HCT116 (cell line): ENCODE measurements around the gene TKFC. TPM values are rescaled to one million over a fixed set of nuclear protein-coding genes. Genes with fewer than 3 reads are reported as not detected.

ENCODE experiments used
- ATAC-seq: fragments of 200-7000 bp; cut with Tn5 transposase; 2 replicates; pipeline ENCODE4 v1.9.1; 2020; ENCODE audit warnings: mild to moderate bottlenecking, moderate library complexity
- BruUV-seq: library from RNA; stranded (reverse); fragments of 400-500 nt; replicated peaks from 2 replicates; lab custom pipeline; 2021; lab: Mats Ljungman, UMichigan
- CTCF ChIA-PET: fragments of 300-600 bp; sonication (Branson Sonifier 250); formaldehyde crosslinking; loops from one replicate; lab custom pipeline; 2021; ENCODE audit warnings: antibody characterized with exemption; lab: Charles Lee
- POLR2A ChIA-PET: fragments of 300-600, 350-600 bp; sonication (Branson Sonifier 250); formaldehyde crosslinking; loops from one replicate; lab custom pipeline; 2021; ENCODE audit warnings: antibody characterized with exemption; lab: Charles Lee
- RAD21 ChIA-PET, 2 experiments: fragments of 300-600 bp; sonication (Branson Sonifier 250); formaldehyde crosslinking; loops; one replicate each; lab custom pipeline; 2023; ENCODE audit warnings: low total read pairs in 2 of 2; ENCODE audit not compliant: uncharacterized antibody in 2 of 2, unreplicated experiment in 2 of 2, low non-redundant PET in 1 of 2; lab: Charles Lee
- DNase-seq: peaks from one replicate; pipeline ENCODE4 v3.0.0-alpha.2; 2010; ENCODE audit warnings: low read depth, low spot score
- H2AFZ ChIP-seq: fragments of 200-600 bp; shearing (Covaris generic), sonication (generic); 2 replicates; pipeline ENCODE4 v1.6.1; 2017; ENCODE audit warnings: low read depth, mixed run types, mixed read lengths, antibody characterized with exemption, low read length; ENCODE audit not compliant: poor library complexity, severe bottlenecking
- H3K27ac ChIP-seq: 2 replicates; pipeline ENCODE4 v1.5.1; 2012; ENCODE audit warnings: low read depth, low read length
- H3K27me3 ChIP-seq: fragments of 200-600 bp; sonication (generic); 2 replicates; pipeline ENCODE4 v1.6.1; 2016; ENCODE audit warnings: mixed run types, low read length, mixed read lengths; ENCODE audit not compliant: insufficient read depth
- H3K36me3 ChIP-seq, 2 experiments: fragments of 200-500 bp in 1 of 2; fragments of 200-600 bp in 1 of 2; sonication (Bioruptor generic) in 1 of 2; sonication (generic) in 1 of 2; 2 replicates each; pipeline versions ENCODE4 v1.5.1 to v1.6.1; 2014 to 2016; ENCODE audit warnings: low read length in 2 of 2, inconsistent platforms in 1 of 2, mixed read lengths in 1 of 2, mixed run types in 1 of 2; ENCODE audit not compliant: insufficient read depth in 2 of 2, control insufficient read depth in 1 of 2
- H3K4me1 ChIP-seq, 2 experiments: fragments of 200-600 bp in 1 of 2; sonication (generic) in 1 of 2; 2 replicates each; pipeline versions ENCODE4 v1.5.1 to v1.6.1; 2012 to 2017; ENCODE audit warnings: low read length in 2 of 2, inconsistent platforms in 1 of 2, mild to moderate bottlenecking in 1 of 2, mixed read lengths in 1 of 2, mixed run types in 1 of 2, moderate library complexity in 1 of 2; ENCODE audit not compliant: insufficient read depth in 2 of 2, control insufficient read depth in 1 of 2
- H3K4me2 ChIP-seq: fragments of 200-600 bp; sonication (generic); 2 replicates; pipeline ENCODE4 v1.6.1; 2017; ENCODE audit warnings: mixed run types, low read length, mixed read lengths
- H3K4me3 ChIP-seq, 2 experiments: fragments of 200-600 bp in 1 of 2; sonication (generic) in 1 of 2; replicated peaks in 1 of 2; 2 replicates each; pipeline ENCODE4 v1.5.1; 2011 to 2016; ENCODE audit warnings: low read length in 2 of 2, control low read depth in 1 of 2, low read depth in 1 of 2, mild to moderate bottlenecking in 1 of 2, mixed read lengths in 1 of 2, mixed run types in 1 of 2
- H3K79me2 ChIP-seq: fragments of 200-600 bp; sonication (generic); 2 replicates; pipeline ENCODE4 v1.6.1; 2017; ENCODE audit warnings: mild to moderate bottlenecking, mixed run types, low read length, moderate library complexity, mixed read lengths; ENCODE audit not compliant: insufficient read depth
- H3K9ac ChIP-seq: fragments of 200-600 bp; sonication (generic); 2 replicates; pipeline ENCODE4 v1.6.1; 2016; ENCODE audit warnings: low read length, mixed read lengths
- H3K9me2 ChIP-seq: fragments of 200-600 bp; sonication (generic), shearing (Covaris generic); 2 replicates; pipeline ENCODE4 v1.6.1; 2017; ENCODE audit warnings: mixed run types, mild to moderate bottlenecking, moderate library complexity; ENCODE audit not compliant: insufficient read depth
- H3K9me3 ChIP-seq, 2 experiments: fragments of 200-500 bp in 1 of 2; fragments of 200-600 bp in 1 of 2; sonication (Bioruptor generic) in 1 of 2; sonication (generic) in 1 of 2; 2 replicates each; pipeline ENCODE4 v1.6.1; 2014 to 2017; ENCODE audit warnings: low read length in 2 of 2, mixed read lengths in 2 of 2, inconsistent platforms in 1 of 2, low read depth in 1 of 2, mild to moderate bottlenecking in 1 of 2, mixed run types in 1 of 2, moderate library complexity in 1 of 2; ENCODE audit not compliant: control insufficient read depth in 1 of 2, insufficient read depth in 1 of 2
- H4K20me1 ChIP-seq: fragments of 200-600 bp; sonication (generic), shearing (Covaris generic); 2 replicates; pipeline ENCODE4 v1.6.1; 2017; ENCODE audit warnings: mixed run types, mild to moderate bottlenecking, moderate library complexity; ENCODE audit not compliant: insufficient read depth
- ELF1 ChIP-seq: IDR thresholded peaks from 2 replicates; pipeline ENCODE4 v1.6.1; 2012; ENCODE audit warnings: low read depth, borderline replicate concordance
- EZH2phosphoT487 ChIP-seq: fragments of 200-600 bp; IDR thresholded peaks from 2 replicates; pipeline ENCODE4 v1.6.1; 2018; ENCODE audit warnings: antibody characterized with exemption, borderline replicate concordance
- SP1 ChIP-seq: IDR thresholded peaks from 2 replicates; pipeline ENCODE4 v1.6.1; 2012; ENCODE audit warnings: low read depth
- YY1 ChIP-seq: IDR thresholded peaks from 2 replicates; pipeline ENCODE4 v1.6.1; 2011; ENCODE audit warnings: low read length, low read depth, moderate library complexity, mild to moderate bottlenecking; ENCODE audit not compliant: insufficient replicate concordance; ENCODE audit errors: extremely low read depth
- intact Hi-C: fragments of 100-400 bp; cut with micrococcal nuclease; formaldehyde crosslinking; loops from 2 replicates; pipeline ENCODE4 v1.10.0; 2022
- total RNA-seq: library from RNA; stranded (reverse); gene quantifications from one replicate; pipeline ENCODE4 v1.2.1, GENCODE V29; 2021; ENCODE audit not compliant: unreplicated experiment

Gene TKFC
- total RNA-seq, 1 experiment from 2014 or later, result 156 TPM

DNA sequence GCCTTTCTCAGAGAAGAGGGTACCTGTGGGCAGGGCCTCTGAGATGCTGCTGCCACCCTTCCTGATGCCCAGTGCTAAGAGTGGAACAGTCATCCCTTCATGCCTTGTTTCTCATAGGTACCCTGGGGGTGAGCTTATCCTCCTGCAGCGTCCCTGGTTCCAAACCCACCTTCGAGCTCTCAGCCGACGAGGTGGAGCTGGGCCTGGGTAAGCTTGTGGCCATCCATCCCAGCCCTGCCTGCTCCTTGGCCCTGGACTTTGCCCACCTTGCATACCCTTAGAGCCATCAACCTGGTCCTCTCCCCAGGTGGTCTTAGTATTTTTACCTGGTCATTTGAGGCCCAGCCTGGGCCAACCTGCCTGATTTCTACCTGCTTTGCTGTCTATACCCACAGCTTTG is 8.7 kb downstream of the TKFC start:
- Histone ChIP-seq H3K4me2 (no peak overlapping the region), H3K79me2 (no peaks in the 10 kb centered on the region), H3K9ac (no peak overlapping the region), H3K9me2 (no peaks in the 10 kb centered on the region), H3K36me3 (peaks cover 10 to 11% of the 10 kb centered on the region in 2 experiments; a peak in 3 of 4 replicates), H4K20me1 (no peaks in the 10 kb centered on the region), H3K27me3 (no peaks in the 10 kb centered on the region), H2AFZ (no peak overlapping the region), H3K4me3 (no peak overlapping the region), H3K9me3 (no peaks in the 10 kb centered on the region), H3K27ac (no peak overlapping the region), H3K4me1 (no peaks in the 10 kb centered on the region)
- ATAC-seq (no peak), DNase-seq (no peak)
- TF ChIP-seq ELF1 (no peak), SP1 (no peak), YY1 (no peak)
- no TSS peak for BruUV-seq
- POLR2A ChIA-PET, result no interaction called here
- CTCF ChIA-PET, result no interaction called here
- RAD21 ChIA-PET, result no interaction called here
- intact Hi-C loops, result no loop called here

DNA sequence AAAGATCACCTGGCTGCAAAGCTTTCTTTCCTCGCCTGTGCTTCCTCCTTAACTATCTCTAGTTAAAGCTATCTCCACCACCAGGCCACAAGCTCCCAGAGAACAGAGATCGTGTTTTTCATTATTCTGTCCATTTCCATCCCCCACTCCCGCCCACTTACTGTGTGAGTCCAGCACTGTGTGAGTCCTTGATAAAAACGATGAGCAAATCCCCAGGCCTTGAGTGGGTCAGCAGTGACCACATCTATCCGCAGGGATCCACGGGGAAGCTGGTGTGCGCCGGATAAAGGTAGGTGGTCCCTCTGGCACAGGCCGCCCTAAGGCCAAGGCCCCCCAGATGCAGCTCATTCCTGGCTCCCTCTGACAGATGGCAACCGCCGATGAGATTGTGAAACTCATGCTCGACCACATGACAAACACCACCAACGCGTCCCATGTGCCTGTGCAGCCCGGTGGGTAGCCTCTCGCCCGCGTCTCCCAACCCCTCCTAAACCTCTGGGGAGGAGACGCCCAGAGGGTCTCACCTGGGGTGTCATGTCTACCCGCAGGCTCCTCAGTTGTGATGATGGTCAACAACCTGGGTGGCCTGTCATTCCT is 9.3 kb downstream of the TKFC start:
- no peak for TF ChIP-seq EZH2phosphoT487
- no peak for TF ChIP-seq SP1
- Histone ChIP-seq H3K9me3 (no peaks in the 10 kb centered on the region), H3K4me2 (no peak overlapping the region), H3K9me2 (no peaks in the 10 kb centered on the region), H3K79me2 (no peaks in the 10 kb centered on the region), H3K36me3 (peaks cover 10 to 11% of the 10 kb centered on the region in 2 experiments; a peak in 3 of 4 replicates), H3K4me3 (no peak overlapping the region), H4K20me1 (no peaks in the 10 kb centered on the region), H3K4me1 (no peaks in the 10 kb centered on the region), H3K27ac (no peak overlapping the region), H3K9ac (no peak overlapping the region), H2AFZ (no peak overlapping the region), H3K27me3 (no peaks in the 10 kb centered on the region)
- intact Hi-C loops, result no loop called here
- CTCF ChIA-PET, result no interaction called here
- no peak for DNase-seq
- RAD21 ChIA-PET, result no interaction called here
- BruUV-seq, result no TSS peak
- no peak for ATAC-seq
- POLR2A ChIA-PET, result no interaction called here
